Measurements from ENCODE around the gene PARD3B. TPM values are rescaled to one million over a fixed set of nuclear protein-coding genes. Genes with fewer than 3 reads are reported as not detected.
A peak's percentile ranks its signal among the peaks of the same experiment; 100 is the strongest.

The PARD3B gene
- total and polyA plus RNA-seq, 2 of the 4 experiments (the other 2 are of a cell fraction): 3.3 to 15.6 TPM

- Histone ChIP-seq H3K9me3 (ENCODE audit: control insufficient read depth, insufficient read depth, low read length) (no peaks in the 10 kb centered on the region), H4K20me1 (ENCODE audit: insufficient read depth, low read length) (no peaks in the 10 kb centered on the region), H2AK5ac (ENCODE audit: low read depth, low read length) (peak overlapping the region; percentile 41), H3K14ac (replicated peaks; ENCODE audit: low read depth, low read length) (peak overlapping the region; percentile 64), H4K8ac (ENCODE audit: low read depth in 2 of 2, low read length in 2 of 2) (no peak overlapping the region), H3K4me1 (ENCODE audit: control insufficient read depth, insufficient read depth, low read length) (peaks cover 14% of the 10 kb centered on the region), H3K9me1 (ENCODE audit: insufficient read depth, low read length) (peaks cover 23% of the 10 kb centered on the region), H3K79me1 (ENCODE audit: low read depth in 1 of 2, low read length in 2 of 2) (no peaks in the 10 kb centered on the region; a peak in 1 of 4 replicates), H2AK9ac (replicated peaks; ENCODE audit: low read depth, low read length, poor library complexity) (no peak overlapping the region), H3K4me3 (ENCODE audit: insufficient read depth, low read depth, low read length) (no peak overlapping the region), H4K91ac (ENCODE audit: insufficient read depth, low read depth, low read length) (peak overlapping the region; percentile 39), H3K36me3 (ENCODE audit: control insufficient read depth, insufficient read depth, low read length) (no peaks in the 10 kb centered on the region), H3K56ac (ENCODE audit: extremely low read depth, insufficient read depth, low read length) (no peak overlapping the region), H3K4me2 (ENCODE audit: low read depth, low read length) (no peak overlapping the region), H2BK20ac (ENCODE audit: low read depth, low read length) (peak overlapping the region; percentile 67), H3K27ac (ENCODE audit: insufficient read depth, low read length) (no peak overlapping the region), H2AFZ (replicated peaks; ENCODE audit: low read length, poor library complexity) (no peak overlapping the region), H2BK5ac (ENCODE audit: low read depth, low read length, poor library complexity, severe bottlenecking) (no peak overlapping the region), H3K23ac (ENCODE audit: low read depth, low read length) (no peak overlapping the region), H3K4ac (ENCODE audit: low read depth, low read length) (peak overlapping the region; percentile 67), H3K27me3 (ENCODE audit: control insufficient read depth, insufficient read depth, low read length) (no peaks in the 10 kb centered on the region), H4K5ac (ENCODE audit: low read depth, low read length) (no peak overlapping the region), H3K9ac (ENCODE audit: low read depth, low read length) (no peak overlapping the region), H2BK120ac (ENCODE audit: low read depth, low read length) (peak overlapping the region; percentile 65), H3K18ac (ENCODE audit: low read depth, low read length) (no peak overlapping the region), H2BK15ac (ENCODE audit: low read depth, low read length) (peak overlapping the region; percentile 30; the same call in 2 of the 3 replicates)
- DNase-seq (no peak), ATAC-seq (ENCODE audit: low read depth) (no peak)
- POLR2A ChIA-PET (ENCODE audit: unreplicated experiment): no interaction called here
- no TSS peak for BruUV-seq (replicated peaks)
- no CpG with 5 or more reads among the region's 3 CpGs for WGBS, 2 experiments (ENCODE audit: extremely low coverage in 2 of 2, insufficient read length in 1 of 2)
- dilution Hi-C loops (cut with HindIII; ENCODE audit: low sequenced_read_pairs, unreplicated experiment) (no loop called here), intact Hi-C loops (cut with micrococcal nuclease) (no loop called here), in situ Hi-C loops (cut with MboI; ENCODE audit: low sequenced_read_pairs) (loop anchor here (10.0 kb wide), 1 partner anchor 258 kb away; no protein-coding TSS in a partner anchor)
- CTCF ChIA-PET: no interaction called here
- no peak for TF ChIP-seq POLR2A (IDR thresholded peaks at IDR 0.05; ENCODE audit: low read depth, low read length)
- no peak for TF ChIP-seq ELK1 (IDR thresholded peaks at IDR 0.05; ENCODE audit: borderline replicate concordance, low read depth, low read length)
- no peak for TF ChIP-seq MXI1 (IDR thresholded peaks at IDR 0.05; ENCODE audit: borderline replicate concordance, low read depth, low read length)
- TF ChIP-seq SMC3 (IDR thresholded peaks at IDR 0.05; ENCODE audit: low read depth, low read length): no peak
- no peak for TF ChIP-seq CHD1 (IDR thresholded peaks at IDR 0.05; ENCODE audit: low read depth, low read length)
- TF ChIP-seq USF2 (IDR thresholded peaks at IDR 0.05; ENCODE audit: low read depth, low read length): no peak
- TF ChIP-seq CTCF (conservative IDR thresholded peaks at IDR 0.05; ENCODE audit: low read depth, low read length): no peak
- TF ChIP-seq BHLHE40 (IDR thresholded peaks at IDR 0.05; ENCODE audit: low read depth, low read length): no peak
- no peak for TF ChIP-seq MAFK (IDR thresholded peaks at IDR 0.05; ENCODE audit: low read depth, low read length)
- TF ChIP-seq NFE2L2 (IDR thresholded peaks at IDR 0.05; ENCODE audit: low read depth, low read length): no peak
- no peak for TF ChIP-seq RFX5 (IDR thresholded peaks at IDR 0.05; ENCODE audit: low read depth, low read length)
- TF ChIP-seq MAZ (IDR thresholded peaks at IDR 0.05; ENCODE audit: borderline replicate concordance, low read depth, low read length): no peak
- TF ChIP-seq CEBPB (IDR thresholded peaks at IDR 0.05; ENCODE audit: low read depth, low read length): no peak
- no peak for TF ChIP-seq FOS (IDR thresholded peaks at IDR 0.05; ENCODE audit: low read depth, low read length)
These were observed 1117.1 kb downstream of the PARD3B start for GRCh38 chr2:205662206-205662965.
